PFSK-1 (cell line): ENCODE measurements around the gene C19orf25.

ENCODE experiments used
- FOXP2 ChIP-seq: optimal IDR thresholded peaks from 2 replicates; pipeline ENCODE3; 2011; ENCODE audit warnings: borderline replicate concordance, control low read depth, inconsistent platforms; ENCODE audit not compliant: insufficient read depth; ENCODE audit errors: extremely low read length, extremely low read depth
- POLR2AphosphoS5 ChIP-seq: IDR thresholded peaks from 2 replicates; pipeline ENCODE4 v1.6.1; 2012; ENCODE audit warnings: low read depth, mild to moderate bottlenecking, control low read depth, low read length, moderate library complexity
- SIN3A ChIP-seq: IDR thresholded peaks from 2 replicates; pipeline ENCODE4 v1.6.1; 2012; ENCODE audit warnings: mild to moderate bottlenecking, low read length, moderate library complexity, borderline replicate concordance; ENCODE audit not compliant: insufficient read depth
- TAF1 ChIP-seq: IDR thresholded peaks from 2 replicates; pipeline ENCODE4 v1.6.1; 2012; ENCODE audit warnings: low read length, control low read depth, borderline replicate concordance; ENCODE audit not compliant: insufficient read depth
- TF ChIP-seq, protein P1 (sequence below), 2 experiments: IDR thresholded peaks; 2 replicates each; pipeline versions ENCODE4 v1.6.1 to v1.8.0; 2011 to 2012; ENCODE audit warnings: low read depth in 2 of 2, low read length in 2 of 2, control low read depth in 1 of 2, inconsistent platforms in 1 of 2, mild to moderate bottlenecking in 1 of 2, moderate library complexity in 1 of 2; ENCODE audit not compliant: insufficient read depth in 1 of 2

C19orf25 gene

GRCh38 chr19:1503925-1504773 is 25.1 kb upstream of the C19orf25 start:
- TF ChIP-seq, protein P1, sequence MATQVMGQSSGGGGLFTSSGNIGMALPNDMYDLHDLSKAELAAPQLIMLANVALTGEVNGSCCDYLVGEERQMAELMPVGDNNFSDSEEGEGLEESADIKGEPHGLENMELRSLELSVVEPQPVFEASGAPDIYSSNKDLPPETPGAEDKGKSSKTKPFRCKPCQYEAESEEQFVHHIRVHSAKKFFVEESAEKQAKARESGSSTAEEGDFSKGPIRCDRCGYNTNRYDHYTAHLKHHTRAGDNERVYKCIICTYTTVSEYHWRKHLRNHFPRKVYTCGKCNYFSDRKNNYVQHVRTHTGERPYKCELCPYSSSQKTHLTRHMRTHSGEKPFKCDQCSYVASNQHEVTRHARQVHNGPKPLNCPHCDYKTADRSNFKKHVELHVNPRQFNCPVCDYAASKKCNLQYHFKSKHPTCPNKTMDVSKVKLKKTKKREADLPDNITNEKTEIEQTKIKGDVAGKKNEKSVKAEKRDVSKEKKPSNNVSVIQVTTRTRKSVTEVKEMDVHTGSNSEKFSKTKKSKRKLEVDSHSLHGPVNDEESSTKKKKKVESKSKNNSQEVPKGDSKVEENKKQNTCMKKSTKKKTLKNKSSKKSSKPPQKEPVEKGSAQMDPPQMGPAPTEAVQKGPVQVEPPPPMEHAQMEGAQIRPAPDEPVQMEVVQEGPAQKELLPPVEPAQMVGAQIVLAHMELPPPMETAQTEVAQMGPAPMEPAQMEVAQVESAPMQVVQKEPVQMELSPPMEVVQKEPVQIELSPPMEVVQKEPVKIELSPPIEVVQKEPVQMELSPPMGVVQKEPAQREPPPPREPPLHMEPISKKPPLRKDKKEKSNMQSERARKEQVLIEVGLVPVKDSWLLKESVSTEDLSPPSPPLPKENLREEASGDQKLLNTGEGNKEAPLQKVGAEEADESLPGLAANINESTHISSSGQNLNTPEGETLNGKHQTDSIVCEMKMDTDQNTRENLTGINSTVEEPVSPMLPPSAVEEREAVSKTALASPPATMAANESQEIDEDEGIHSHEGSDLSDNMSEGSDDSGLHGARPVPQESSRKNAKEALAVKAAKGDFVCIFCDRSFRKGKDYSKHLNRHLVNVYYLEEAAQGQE (IDR thresholded peaks at IDR 0.05; ENCODE audit: insufficient read depth in 1 of 2, low read depth in 2 of 2, low read length in 2 of 2) = no peak

- TF ChIP-seq POLR2AphosphoS5 (no peak), FOXP2 (peak; percentile 12), SIN3A (no peak)
Measured at GRCh38 chr19:1503089-1503924, 24.3 kb upstream of the C19orf25 start.

DNA sequence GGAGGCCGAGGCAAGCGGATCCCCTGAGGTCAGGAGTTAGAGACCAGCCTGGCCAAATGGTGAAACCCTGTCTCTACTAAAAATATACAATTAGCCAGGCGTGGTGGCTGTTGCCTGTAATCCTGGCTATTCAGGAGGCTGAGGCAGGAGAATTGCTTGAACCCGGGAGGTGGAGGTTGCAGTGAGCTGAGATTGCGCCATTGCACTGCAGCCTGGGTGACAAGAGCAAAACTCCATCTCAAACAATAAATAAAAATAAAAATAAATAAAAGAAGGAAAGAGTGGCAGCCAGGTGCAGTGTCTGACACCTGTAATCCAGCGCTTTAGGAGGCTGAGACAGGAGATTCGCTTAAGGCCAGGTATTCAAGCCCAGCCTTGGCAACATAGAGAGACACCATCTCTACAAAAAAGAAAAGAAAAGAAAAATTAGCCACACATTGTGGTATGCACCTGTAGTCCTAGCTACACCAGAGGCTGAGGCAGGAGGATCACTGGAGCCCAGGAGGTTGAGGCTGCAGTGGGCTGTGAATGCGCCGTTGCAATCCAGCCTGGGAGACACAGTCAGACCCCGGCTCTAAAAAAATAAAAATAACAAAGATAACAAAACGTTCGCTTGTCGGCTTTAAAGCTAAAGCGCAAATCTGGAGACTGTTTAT is 23.5 kb upstream of the C19orf25 start:
- no peak for TF ChIP-seq SIN3A
- TF ChIP-seq POLR2AphosphoS5 = no peak

- TF ChIP-seq TAF1 = no peak
- TF ChIP-seq SIN3A = no peak
- TF ChIP-seq FOXP2 = no peak
- TF ChIP-seq, protein P1 (IDR thresholded peaks at IDR 0.05; ENCODE audit: insufficient read depth in 1 of 2, low read depth in 2 of 2, low read length in 2 of 2) = no peak
- no peak for TF ChIP-seq POLR2AphosphoS5
Measured at GRCh38 chr19:1501200-1501595, 22.2 kb upstream of the C19orf25 start.

GRCh38 chr19:1497578-1498235 is 18.7 kb upstream of the C19orf25 start:
- TF ChIP-seq FOXP2 (no peak), TAF1 (no peak), SIN3A (no peak), POLR2AphosphoS5 (no peak)
- TF ChIP-seq, protein P1 (IDR thresholded peaks at IDR 0.05; ENCODE audit: insufficient read depth in 1 of 2, low read depth in 2 of 2, low read length in 2 of 2) = no peak
